ENCODE data around the gene SEMA3B. TPM values are rescaled to one million over a fixed set of nuclear protein-coding genes. Genes with fewer than 3 reads are reported as not detected.
A peak's percentile ranks its signal among the peaks of the same experiment; 100 is the strongest.

Gene SEMA3B
- total and polyA plus RNA-seq, 9 of the 15 experiments (the other 6 are each of a cell fraction or from before 2014, with no cell fraction given): 0.03 to 1.8 (median 0.55) TPM; not detected in 1

DNA sequence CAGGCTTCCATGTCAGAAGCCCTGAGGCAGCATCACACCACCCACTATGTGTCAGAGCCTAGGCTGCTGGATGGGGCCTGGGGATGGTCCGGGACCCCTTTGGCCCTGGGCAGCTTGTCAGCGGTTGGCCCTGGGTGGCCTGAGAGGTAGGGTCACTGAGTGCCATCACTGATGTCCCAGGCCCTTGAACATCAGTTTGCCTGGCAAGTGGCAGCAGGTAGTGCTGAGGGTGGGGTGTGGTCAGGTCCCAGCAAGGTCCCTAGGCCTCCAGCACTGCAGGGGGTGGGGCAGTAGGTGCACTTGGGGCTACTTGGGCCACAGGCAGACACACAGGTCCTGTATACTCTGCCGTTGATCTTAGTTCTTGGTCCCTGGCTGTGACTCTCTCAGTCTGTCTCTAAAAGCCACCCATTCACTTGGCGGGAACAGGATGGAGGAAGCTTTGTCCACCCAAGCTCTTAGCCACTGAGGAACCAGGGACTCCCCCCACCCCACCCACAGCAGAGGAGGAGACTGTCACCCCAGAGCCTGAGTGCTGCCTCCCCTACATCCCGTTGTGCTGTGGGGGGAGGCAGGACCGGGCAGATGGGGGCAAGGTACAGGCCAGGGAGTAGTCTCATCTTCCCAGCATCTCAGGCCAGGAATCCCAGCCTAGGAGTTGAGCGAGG is 27.1 kb upstream of the SEMA3B start (continued):
- TF ChIP-seq, protein P1, sequence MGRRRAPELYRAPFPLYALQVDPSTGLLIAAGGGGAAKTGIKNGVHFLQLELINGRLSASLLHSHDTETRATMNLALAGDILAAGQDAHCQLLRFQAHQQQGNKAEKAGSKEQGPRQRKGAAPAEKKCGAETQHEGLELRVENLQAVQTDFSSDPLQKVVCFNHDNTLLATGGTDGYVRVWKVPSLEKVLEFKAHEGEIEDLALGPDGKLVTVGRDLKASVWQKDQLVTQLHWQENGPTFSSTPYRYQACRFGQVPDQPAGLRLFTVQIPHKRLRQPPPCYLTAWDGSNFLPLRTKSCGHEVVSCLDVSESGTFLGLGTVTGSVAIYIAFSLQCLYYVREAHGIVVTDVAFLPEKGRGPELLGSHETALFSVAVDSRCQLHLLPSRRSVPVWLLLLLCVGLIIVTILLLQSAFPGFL (CRISPR knock-in tag; IDR thresholded peaks at IDR 0.05): no peak
- TF ChIP-seq CSDE1 (IDR thresholded peaks at IDR 0.05): no peak

DNA sequence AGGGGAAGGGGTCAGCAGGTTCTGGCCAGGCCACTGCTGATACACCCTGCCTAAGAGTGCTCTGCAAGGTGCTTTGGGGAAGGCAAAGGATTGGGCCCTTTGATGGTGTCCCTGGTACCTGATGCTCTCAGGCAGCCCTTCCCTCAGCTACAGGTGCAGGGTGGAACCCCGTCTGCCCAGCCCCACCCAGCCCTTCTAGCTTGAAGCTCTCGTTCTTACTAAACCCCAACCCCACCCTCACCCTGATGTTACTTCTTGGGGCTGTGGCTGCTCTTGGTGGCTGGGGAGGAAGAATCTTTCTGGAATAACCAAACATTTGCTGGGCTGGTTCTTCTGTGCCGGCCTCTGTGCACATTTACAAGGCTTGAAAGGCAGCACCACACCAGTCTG is 26.6 kb upstream of the SEMA3B start:
- Histone ChIP-seq H3K4me1 (replicated peaks in 1 of 2; ENCODE audit: control insufficient read depth in 2 of 2, insufficient read depth in 2 of 2, low read length in 2 of 2) (peaks cover 51 to 66% of the 10 kb centered on the region in 2 experiments), H3K36me3 (ENCODE audit: control insufficient read depth, insufficient read depth, low read length) (peaks cover 7% of the 10 kb centered on the region; the same call in 1 of the 3 replicates), H3K9me1 (ENCODE audit: control insufficient read depth, insufficient read depth, low read length) (no peaks in the 10 kb centered on the region), H3K27me3 (ENCODE audit: control insufficient read depth in 2 of 2, insufficient read depth in 2 of 2, low read length in 2 of 2) (no peaks in the 10 kb centered on the region), H4K20me1 (replicated peaks; ENCODE audit: control insufficient read depth, insufficient read depth, low read length) (no peaks in the 10 kb centered on the region), H3K9me3 (replicated peaks; ENCODE audit: control insufficient read depth, insufficient read depth, low read depth, low read length) (no peaks in the 10 kb centered on the region), H3K4me2 (ENCODE audit: insufficient read depth, low read length) (peak overlapping the region; percentile 43; the same call in 1 of the 2 replicates), H3K27ac (ENCODE audit: extremely low read depth, low read depth, low read length) (peak overlapping the region; percentile 33; the same call in 2 of the 3 replicates), H2AFZ (ENCODE audit: low read depth, low read length) (no peak overlapping the region), H3K79me2 (ENCODE audit: control insufficient read depth, insufficient read depth, low read length) (peaks cover 44% of the 10 kb centered on the region), H3K4me3 (no peak overlapping the region), H3K9ac (ENCODE audit: insufficient read depth in 1 of 2, low read depth in 2 of 2, low read length in 2 of 2) (peak overlapping the region in 1 of 2 experiments; percentile 38; a peak in 2 of 4 replicates)
- POLR2A ChIA-PET: interaction anchor here (0.6 kb wide), 1 partner anchor 106 kb away, joined by 3 read pairs; no protein-coding TSS in a partner anchor
- 57% methylated on average over 1 of the region's 3 CpGs for WGBS (ENCODE audit: insufficient coverage, low coverage, missing lambda C conversion rate)
- no TSS peak for BruUV-seq (replicated peaks)
- no peak for TF ChIP-seq HLTF (IDR thresholded peaks at IDR 0.05)
- TF ChIP-seq, protein P2, sequence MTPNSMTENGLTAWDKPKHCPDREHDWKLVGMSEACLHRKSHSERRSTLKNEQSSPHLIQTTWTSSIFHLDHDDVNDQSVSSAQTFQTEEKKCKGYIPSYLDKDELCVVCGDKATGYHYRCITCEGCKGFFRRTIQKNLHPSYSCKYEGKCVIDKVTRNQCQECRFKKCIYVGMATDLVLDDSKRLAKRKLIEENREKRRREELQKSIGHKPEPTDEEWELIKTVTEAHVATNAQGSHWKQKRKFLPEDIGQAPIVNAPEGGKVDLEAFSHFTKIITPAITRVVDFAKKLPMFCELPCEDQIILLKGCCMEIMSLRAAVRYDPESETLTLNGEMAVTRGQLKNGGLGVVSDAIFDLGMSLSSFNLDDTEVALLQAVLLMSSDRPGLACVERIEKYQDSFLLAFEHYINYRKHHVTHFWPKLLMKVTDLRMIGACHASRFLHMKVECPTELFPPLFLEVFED (CRISPR knock-in tag; conservative IDR thresholded peaks at IDR 0.05): no peak
- no peak for TF ChIP-seq RAD21 (CRISPR knock-in tag; conservative IDR thresholded peaks at IDR 0.05 in 1 of 2, IDR thresholded peaks at IDR 0.05 in 1 of 2)
- TF ChIP-seq, protein P3, sequence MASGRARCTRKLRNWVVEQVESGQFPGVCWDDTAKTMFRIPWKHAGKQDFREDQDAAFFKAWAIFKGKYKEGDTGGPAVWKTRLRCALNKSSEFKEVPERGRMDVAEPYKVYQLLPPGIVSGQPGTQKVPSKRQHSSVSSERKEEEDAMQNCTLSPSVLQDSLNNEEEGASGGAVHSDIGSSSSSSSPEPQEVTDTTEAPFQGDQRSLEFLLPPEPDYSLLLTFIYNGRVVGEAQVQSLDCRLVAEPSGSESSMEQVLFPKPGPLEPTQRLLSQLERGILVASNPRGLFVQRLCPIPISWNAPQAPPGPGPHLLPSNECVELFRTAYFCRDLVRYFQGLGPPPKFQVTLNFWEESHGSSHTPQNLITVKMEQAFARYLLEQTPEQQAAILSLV (tag; IDR thresholded peaks at IDR 0.05): no peak
- TF ChIP-seq BRD4 (IDR thresholded peaks at IDR 0.05): no peak
- intact Hi-C loops (cut with micrococcal nuclease): no loop called here
- ATAC-seq (no peak), DNase-seq (ENCODE audit: extremely low read depth in 1 of 4, low spot score in 3 of 4) (no peak), FAIRE-seq (no peak)
- in situ Hi-C loops (cut with MboI): no loop called here
- CTCF ChIA-PET (ENCODE audit: low intra/inter-chr PET ratio): no interaction called here
